HUES64 (cell line): ENCODE data around the gene DNMT3L.
"Not testable (repeated sequence)": the region's sequence is repeated elsewhere in the genome, so short reads cannot be mapped to it uniquely, and the experiment has no call there.

ENCODE experiments used
- H3K27ac ChIP-seq: 2 replicates; pipeline ENCODE4 v1.7.0; 2013; ENCODE audit warnings: low read depth, low read length, inconsistent platforms
- H3K27me3 ChIP-seq: 2 replicates; pipeline ENCODE4 v1.6.1; 2013; ENCODE audit warnings: mild to moderate bottlenecking, low read length; ENCODE audit not compliant: insufficient read depth
- H3K36me3 ChIP-seq: 2 replicates; pipeline ENCODE4 v1.6.1; 2013; ENCODE audit warnings: mild to moderate bottlenecking, low read length; ENCODE audit not compliant: insufficient read depth
- H3K4me1 ChIP-seq: 2 replicates; pipeline ENCODE4 v1.6.1; 2013; ENCODE audit warnings: mild to moderate bottlenecking, low read length, moderate library complexity; ENCODE audit not compliant: insufficient read depth
- H3K4me3 ChIP-seq: 2 replicates; pipeline ENCODE4 v1.5.1; 2013; ENCODE audit warnings: mild to moderate bottlenecking, low read length, moderate library complexity
- H3K9ac ChIP-seq: 2 replicates; pipeline ENCODE4 v1.6.1; 2013; ENCODE audit warnings: mild to moderate bottlenecking, low read depth, low read length
- H3K9me3 ChIP-seq: 2 replicates; pipeline ENCODE4 v1.6.1; 2013; ENCODE audit warnings: low read depth, low read length; ENCODE audit not compliant: insufficient read depth
- WGBS: fragments of 150-250, 120-280 bp; methylation state at CpG from one replicate; pipeline ENCODE4 v1.1.7; 2013; ENCODE audit warnings: missing lambda C conversion rate; 5-methylcytosine and 5-hydroxymethylcytosine counted together

DNMT3L gene

DNA sequence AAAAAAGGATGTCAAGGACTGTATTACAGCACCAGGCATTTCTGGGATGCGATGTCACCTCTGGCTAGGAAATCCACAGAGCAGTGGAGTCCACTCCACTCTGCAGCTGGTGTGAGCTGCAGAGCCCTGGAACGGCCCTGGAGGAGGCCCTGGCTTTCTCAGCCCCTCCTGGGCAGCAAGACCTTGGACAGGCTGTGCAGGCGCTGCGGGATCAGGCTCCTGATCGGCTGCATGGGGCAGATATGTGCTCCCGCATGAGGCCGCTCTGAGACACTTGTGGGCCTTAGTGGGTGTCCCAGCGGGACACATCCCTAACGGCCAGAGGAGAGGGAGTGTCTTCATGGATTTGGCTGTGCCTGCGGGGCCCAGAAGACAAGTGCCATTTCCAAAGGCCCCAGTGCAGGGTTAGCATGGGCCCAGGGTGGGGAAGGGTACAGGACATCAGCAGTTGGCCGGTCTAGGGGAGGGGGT, 6.2 kb downstream of the DNMT3L start:
- Histone ChIP-seq H3K4me1 (no peaks in the 10 kb centered on the region), H3K9ac (no peak overlapping the region), H3K4me3 (no peak overlapping the region), H3K9me3 (no peaks in the 10 kb centered on the region), H3K27ac (no peak overlapping the region), H3K27me3 (no peaks in the 10 kb centered on the region), H3K36me3 (no peaks in the 10 kb centered on the region)
- 93% methylated on average over 11 of the region's 11 CpGs for WGBS

DNA sequence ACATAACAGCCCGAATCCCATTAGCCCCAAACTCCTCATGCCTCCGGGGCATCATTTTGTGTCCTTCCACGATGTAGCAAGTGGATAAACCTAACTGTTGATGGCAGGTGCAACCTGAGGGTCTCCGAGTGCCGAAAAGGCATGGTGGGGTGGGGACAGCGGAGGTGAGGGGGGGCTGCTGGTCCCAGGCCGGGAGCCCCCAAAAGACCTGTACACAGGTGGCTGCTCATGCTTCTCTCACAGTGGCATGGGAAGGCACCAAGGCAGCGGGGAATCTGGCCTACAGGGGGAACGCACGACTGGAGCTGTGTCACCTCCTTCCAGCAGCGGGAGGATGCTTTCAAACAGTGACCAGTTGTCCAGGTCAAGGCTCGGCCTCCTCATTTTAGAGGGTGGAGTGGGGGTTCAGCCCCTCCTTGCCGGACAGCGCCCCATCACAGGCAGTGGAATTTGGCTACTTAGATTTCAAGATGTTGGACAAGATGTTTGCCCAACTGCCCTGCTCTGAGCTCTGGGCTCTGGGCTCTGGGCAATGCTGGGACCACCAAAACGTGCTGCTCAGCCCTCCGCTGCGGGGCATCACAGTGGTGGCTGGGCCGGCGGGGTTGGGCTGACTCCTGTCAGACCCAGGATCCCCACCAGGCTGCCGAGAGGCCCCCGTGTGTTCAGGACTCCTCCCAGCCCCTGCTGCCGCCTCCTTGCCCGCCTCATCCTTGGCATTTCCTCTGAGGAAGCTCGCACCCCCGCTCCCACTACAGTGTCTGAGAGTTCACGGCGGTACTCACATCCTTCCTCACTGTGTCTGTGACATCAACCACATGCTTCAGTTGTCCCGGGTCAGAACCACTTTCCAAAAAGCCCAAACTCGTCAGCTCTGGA, 7.6 kb downstream of the DNMT3L start:
- H3K27me3 ChIP-seq, result no peaks in the 10 kb centered on the region
- H3K36me3 ChIP-seq, result no peaks in the 10 kb centered on the region
- no peak overlapping the region for H3K9ac ChIP-seq
- no peak overlapping the region for H3K27ac ChIP-seq
- WGBS, result 88% methylated on average over 29 of the region's 29 CpGs
- no peaks in the 10 kb centered on the region for H3K4me1 ChIP-seq
- no peak overlapping the region for H3K4me3 ChIP-seq
- no peaks in the 10 kb centered on the region for H3K9me3 ChIP-seq

DNA sequence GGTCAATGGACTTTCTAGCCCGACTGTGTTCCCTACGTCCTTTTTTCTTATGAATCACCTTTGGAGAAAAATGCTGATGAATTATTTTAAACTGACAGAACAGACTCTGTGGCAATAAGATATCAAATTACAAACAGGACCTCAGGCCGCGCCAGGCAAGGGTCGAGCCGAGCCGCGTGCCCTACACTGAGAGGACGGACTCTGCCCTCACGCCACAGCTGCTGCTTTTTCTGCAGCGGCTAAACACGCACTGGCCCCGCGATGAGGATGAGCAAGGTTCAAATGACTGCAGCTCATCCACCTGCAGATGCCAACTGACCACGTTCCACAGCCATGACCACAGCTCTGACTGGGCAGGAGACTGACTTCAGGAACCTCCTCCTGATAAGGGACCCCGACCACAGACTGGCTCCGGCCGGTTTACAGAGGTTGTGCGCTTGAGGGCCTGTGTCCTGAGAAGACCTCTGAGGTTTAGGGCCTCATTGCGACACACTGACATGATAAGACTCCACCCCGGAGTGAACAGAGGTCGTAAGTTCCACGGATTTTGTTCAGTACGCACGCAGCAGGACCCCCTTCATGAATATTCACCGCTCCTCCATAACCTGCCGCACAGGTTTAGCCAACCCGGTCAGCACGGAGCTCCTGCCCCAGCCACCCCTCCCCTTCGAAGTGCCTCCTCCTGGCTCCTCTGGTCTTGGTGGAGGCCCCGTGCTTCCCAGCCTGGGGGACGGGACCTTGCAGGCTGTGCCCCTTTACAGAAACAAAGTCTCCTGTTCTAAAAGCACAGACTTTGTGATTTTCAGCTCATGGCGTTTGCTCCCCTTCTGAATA, 12.3 kb downstream of the DNMT3L start:
- not testable (repeated sequence) for H3K27me3 ChIP-seq, H3K36me3 ChIP-seq, H3K9me3 ChIP-seq, H3K27ac ChIP-seq, H3K9ac ChIP-seq, H3K4me3 ChIP-seq, H3K4me1 ChIP-seq
- WGBS, result no CpG with 5 or more reads among the region's 33 CpGs

DNA sequence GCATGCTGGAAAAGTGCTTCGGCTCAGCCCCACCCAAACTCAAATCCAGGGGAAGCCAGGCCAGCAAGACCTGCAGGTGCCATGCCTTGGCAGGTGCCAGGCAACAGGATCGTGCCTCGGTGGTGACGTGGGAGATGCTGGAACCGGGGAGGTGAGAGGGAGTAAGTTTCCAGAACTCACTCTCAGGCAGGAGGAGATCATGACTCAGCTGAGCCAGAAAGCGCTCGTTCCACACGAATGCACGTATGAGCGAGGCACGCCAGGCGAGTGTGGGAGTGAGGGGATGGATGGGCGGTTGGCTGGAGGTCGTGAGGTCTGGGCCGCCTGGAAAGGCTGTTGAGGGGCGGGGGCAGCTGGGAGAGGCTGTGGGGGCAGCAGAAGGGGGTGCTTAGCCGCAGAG, 13.8 kb downstream of the DNMT3L start:
- H3K4me3 ChIP-seq, H3K9ac ChIP-seq, H3K9me3 ChIP-seq, H3K27ac ChIP-seq, H3K36me3 ChIP-seq, H3K27me3 ChIP-seq, H3K4me1 ChIP-seq: not testable (repeated sequence)
- no CpG with 5 or more reads among the region's 17 CpGs for WGBS

DNA sequence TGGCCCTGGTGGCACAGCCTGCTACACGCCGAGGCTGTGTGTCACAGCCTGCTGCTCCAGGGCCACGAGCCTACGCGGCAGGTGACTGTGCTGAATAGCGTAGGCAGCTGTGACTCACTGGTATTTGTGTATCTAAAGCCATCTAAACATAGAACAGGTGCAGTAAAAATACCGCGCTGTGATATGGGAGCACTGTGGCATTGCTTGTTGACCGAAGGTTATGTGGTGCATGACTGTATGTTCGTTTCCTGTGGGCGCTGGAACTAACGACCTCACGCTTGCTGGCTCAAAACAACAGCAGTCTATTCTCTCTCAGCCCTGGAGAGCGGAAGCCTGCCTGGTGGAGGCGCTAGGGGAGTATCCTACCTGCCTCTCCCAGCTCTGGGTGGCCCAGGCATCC, 17.7 kb downstream of the DNMT3L start:
- H3K36me3 ChIP-seq, H3K4me1 ChIP-seq, H3K27ac ChIP-seq, H3K9ac ChIP-seq, H3K27me3 ChIP-seq, H3K4me3 ChIP-seq, H3K9me3 ChIP-seq: not testable (repeated sequence)
- WGBS, result no CpG with 5 or more reads among the region's 15 CpGs

DNA sequence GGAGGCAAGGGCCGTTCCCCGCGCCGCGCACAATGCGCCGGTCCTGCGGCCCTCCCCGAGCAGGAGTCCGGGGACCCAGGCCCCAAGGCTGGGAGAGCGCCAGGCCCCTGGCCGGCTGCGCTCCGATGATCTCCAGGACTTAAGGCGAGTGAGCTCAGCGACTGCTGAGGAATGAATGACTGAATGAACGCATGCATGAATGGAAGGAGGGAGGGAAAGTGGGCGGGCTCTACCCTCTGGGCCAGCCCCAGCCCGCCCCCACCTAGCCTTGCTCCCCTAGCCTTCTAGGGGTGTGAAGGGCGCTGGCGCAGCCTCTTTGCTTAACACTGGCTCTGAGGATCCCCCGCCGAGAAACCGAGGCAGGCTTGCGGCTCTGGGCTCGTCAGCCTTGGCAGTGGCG, 20.4 kb downstream of the DNMT3L start:
- WGBS, result no CpG with 5 or more reads among the region's 27 CpGs
- not testable (repeated sequence) for H3K27ac ChIP-seq, H3K36me3 ChIP-seq, H3K27me3 ChIP-seq, H3K9me3 ChIP-seq, H3K4me1 ChIP-seq, H3K9ac ChIP-seq, H3K4me3 ChIP-seq

DNA sequence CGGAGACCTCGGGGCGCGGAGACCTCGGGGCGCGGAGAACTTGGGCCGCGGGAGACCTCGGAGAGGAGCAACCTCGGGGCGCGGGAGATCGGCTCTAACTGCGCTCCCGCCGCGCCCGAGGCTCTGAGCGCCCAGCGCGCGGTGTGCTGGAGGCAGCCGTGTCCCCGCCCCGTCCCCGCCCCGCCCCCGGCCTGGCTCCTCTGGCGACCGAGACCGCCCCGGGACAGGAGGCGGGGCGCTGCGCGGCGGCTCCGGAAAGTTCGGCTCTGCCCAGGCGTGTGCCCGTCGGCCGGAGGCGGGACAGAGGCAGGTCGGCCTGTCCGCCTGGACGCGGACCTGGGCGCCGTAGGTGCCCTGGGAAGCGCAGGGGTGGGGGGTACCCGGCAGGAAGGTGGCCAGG, 20.9 kb downstream of the DNMT3L start, which contains the start of gene ICOSLG:
TSS of gene ICOSLG (minus strand) at position 102 of the 400 bp plus-strand sequence. CDS start 126 bp downstream, outside the sequence.
- not testable (repeated sequence) for H3K4me3 ChIP-seq, H3K4me1 ChIP-seq, H3K27ac ChIP-seq, H3K9me3 ChIP-seq, H3K9ac ChIP-seq, H3K36me3 ChIP-seq, H3K27me3 ChIP-seq
- no CpG with 5 or more reads among the region's 53 CpGs for WGBS

DNA sequence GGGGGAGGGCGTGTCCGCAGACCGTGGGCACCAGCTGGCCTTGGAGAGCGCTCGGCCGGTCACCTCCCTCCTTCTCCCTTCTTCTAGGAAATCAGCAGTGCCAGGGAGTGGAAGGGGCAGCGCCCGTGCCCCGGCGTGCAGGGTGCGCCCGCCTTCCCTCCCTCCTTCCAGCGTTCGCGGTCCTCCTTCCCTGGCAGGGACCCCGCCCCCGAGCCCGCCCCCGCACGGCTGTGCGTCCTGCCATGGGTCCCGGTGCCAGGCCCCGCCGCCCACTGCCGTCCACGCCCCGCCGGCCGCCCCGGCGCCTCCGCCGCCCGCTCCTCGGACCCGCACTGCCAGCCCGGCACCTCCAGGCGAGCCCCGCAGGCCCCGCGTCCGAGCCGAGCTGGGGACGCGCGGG, 21.3 kb downstream of the DNMT3L start:
- not testable (repeated sequence) for H3K27ac ChIP-seq, H3K27me3 ChIP-seq, H3K9me3 ChIP-seq, H3K4me3 ChIP-seq, H3K4me1 ChIP-seq, H3K36me3 ChIP-seq, H3K9ac ChIP-seq
- no CpG with 5 or more reads among the region's 46 CpGs for WGBS

DNA sequence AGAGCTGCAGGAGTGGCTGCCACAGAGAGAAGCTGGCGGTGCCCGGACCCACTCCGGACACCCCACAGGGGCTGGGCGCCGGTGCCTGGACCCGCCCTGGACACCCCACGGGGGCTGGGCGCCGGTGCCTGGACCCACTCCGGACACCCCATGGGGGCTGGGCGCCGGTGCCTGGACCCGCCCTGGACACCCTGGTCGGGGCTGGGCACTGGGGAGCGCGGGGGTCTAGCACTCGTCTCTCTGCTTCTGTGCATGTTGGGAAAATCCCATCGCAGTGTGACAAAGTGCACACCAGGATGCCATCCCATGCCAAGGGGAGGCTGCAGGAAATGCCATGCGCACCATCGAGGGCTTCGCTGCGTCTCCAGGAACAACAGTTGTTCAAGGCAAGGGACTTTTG, 32.1 kb downstream of the DNMT3L start:
- WGBS, result no CpG with 5 or more reads among the region's 22 CpGs
- H3K4me3 ChIP-seq, H3K4me1 ChIP-seq, H3K9me3 ChIP-seq, H3K36me3 ChIP-seq, H3K27ac ChIP-seq, H3K9ac ChIP-seq, H3K27me3 ChIP-seq: not testable (repeated sequence)

DNA sequence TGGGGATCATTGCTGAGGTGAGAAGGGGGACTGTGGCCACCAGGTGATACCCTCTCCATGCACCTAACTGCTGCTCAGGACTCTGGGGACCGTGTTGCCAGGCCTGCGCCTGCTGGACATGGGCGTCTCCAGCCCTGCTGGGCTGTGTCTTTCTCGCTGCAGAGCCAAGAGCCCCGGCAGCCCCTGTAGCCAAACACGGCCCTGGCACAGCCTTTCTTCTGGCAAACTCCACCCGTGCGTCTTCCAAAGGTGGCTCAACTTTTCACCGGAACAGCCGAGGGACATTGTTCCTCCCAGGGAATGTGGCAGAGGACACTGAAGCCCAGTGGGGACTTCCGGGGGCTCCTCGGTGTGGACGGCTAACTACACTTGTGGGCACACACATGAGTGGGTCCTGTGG, 33.6 kb downstream of the DNMT3L start:
- H3K4me1 ChIP-seq, H3K9me3 ChIP-seq: not testable (repeated sequence)
- WGBS, result no CpG with 5 or more reads among the region's 13 CpGs

DNA sequence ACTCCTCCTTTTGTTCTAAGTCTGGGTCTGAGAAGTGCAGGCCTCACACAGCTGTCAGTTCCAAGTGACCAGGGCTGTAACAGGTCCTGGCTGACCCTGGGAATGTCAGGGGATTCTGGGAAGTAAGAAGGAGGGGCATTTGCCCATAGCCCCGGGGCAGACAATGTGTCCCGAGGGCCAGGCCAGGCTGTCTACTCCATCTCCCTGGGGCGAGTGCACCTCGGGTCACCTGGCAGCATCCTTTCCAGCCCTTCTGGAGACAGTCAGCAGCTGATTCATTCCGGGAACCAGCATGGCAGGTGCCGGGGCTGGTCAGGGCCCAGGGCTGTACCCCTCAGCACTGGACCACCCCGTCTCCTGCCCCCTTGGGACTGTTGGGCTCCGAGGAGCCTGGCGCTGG, 34.1 kb downstream of the DNMT3L start:
- no CpG with 5 or more reads among the region's 9 CpGs for WGBS
- H3K4me3 ChIP-seq, H3K9ac ChIP-seq, H3K27me3 ChIP-seq, H3K27ac ChIP-seq, H3K4me1 ChIP-seq, H3K9me3 ChIP-seq, H3K36me3 ChIP-seq: not testable (repeated sequence)

More for the DNA sequence above, 33.6 kb downstream of the DNMT3L start:
- H3K9ac ChIP-seq, H3K27me3 ChIP-seq, H3K4me3 ChIP-seq, H3K27ac ChIP-seq, H3K36me3 ChIP-seq: not testable (repeated sequence)
